HG03175 (cell line): Measurements from ENCODE around the gene DOCK1.

ENCODE experiments used
- ATAC-seq: cut with Tn5 transposase; IDR thresholded peaks from one replicate; pipeline ENCODE4 v1.9.1; 2021; ENCODE audit warnings: mild to moderate bottlenecking, moderate library complexity; ENCODE audit not compliant: unreplicated experiment

DOCK1 gene

DNA sequence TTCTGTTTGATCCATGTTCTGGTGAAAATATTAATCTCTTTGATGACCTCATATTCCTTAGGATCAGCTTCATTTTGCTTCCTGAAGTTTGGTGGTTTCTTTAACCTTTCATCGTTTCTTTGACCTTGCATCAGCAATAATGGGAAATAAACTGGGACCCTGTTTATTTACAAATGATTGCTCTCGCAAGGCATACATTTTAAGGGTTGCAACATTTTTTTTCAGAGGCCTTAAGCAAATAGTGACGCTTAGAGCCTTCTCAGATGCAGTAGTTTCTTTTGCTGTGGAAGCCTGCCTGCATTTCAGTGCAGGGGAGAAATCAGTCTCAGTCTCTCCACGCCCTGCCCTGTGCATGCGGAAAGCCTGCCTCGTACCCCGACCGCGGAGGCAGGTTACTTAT is 504.8 kb downstream of the DOCK1 start:
- ATAC-seq: no peak

DNA sequence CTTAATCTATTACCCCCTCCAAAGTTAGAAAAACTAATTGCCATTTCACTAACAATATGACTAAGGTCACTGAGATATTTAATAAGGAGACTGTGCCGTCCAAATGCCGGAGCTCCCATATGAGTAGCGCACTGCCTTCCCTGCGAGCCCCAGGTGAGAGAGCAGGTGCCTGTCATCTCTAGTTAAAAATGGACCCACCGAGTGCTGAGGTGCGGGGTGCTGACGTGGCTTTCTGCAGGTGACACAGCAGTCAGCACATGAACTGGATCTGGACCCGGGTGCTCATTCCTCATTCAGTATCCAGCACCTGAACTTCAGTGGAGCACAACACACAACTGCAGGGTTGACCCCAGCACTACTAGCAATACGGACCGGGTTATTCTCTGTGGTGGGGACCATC is 505.8 kb downstream of the DOCK1 start:
- no peak for ATAC-seq

DNA sequence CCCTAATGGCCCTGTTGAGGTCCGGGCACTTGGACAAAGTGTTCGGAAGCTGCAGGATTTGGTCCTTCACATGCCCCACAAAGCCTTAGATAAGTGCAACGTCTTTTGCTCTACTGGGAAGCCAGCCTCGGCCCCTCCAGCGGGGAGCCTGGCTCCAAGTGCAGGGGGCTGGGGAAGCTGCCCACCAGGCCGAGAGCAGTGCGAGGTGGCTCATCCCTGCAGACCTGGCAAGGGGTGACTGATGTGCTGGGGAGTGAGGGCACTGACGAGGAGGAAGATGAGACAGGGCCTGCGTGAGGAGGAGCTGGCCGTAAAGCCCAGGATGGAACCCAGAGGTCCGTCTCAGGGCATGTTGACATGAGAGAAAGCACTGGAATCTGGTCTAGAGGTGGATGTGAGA is 508.1 kb downstream of the DOCK1 start:
- no peak for ATAC-seq

- no peak for ATAC-seq
Observed at GRCh38 chr10:127414024-127414423, 508.8 kb downstream of the DOCK1 start.

GRCh38 chr10:127415116-127415515 is 509.9 kb downstream of the DOCK1 start:
- no peak for ATAC-seq

DNA sequence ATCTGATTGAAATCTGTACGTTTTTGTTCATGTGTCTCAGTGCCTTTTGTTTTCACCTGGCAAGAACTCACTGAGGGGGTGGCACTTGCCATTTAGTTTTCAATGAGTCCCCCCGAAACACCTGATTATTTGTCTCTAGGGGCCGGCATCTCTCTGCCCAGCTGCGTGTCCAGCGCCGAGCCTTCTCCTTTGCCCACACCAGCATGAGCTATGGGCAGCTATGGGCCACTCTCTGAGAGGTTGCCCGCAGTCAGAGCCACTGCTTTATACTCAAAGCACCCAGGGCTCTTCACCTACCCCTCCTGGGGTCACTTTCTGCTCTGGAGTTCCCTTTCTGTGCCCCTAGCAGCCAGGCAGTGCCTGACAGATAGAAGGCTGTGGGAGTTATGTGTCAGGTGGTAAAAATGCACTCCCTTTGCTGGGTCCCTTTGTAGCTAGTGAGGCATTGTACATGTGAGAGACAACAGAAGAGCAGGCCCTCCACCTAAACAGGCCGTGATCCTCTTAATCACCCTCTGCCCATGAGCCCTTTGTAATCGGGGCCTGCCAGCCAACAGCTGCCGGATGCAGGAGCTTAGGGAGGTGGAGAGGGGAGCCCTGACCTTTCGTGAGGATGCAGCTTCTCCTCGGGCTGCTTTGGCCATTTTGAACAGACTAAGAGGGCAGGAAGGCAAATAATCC is 510.8 kb downstream of the DOCK1 start:
- no peak for ATAC-seq

- ATAC-seq: no peak
Observed at GRCh38 chr10:127417031-127417430, 511.8 kb downstream of the DOCK1 start.

DNA sequence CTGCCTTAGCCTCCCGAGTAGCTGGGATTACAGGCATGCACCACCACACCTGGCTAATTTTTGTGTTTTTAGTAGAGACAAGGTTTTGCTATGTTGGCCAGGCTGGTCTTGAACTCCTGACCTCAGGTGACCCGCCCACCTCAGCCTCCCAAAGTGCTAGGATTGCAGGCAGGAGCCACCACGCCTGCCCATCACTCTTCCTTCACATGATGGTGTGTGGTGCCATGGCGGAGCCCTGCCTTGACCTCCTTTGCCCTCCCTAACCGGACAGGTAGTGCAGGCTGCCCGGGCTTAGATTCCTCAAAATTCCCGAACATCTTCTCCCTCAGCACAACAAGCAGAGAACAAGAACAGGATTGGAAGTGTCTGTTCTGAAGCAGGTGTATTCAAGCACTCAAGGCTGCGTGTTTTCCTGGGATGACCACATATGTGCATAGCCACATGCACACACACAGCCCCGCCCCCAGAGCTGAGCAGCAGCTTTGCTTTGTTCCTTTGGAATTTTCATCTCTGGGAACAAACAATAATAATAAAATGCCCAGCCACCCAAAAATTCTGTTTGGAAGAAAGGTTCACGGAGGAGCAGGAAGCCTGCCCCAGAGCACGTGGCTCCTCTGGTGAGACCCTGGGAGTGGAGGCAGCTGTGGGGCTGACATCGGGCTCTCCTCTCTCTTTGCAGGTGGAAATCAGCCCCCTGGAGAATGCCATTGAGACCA is 512.6 kb downstream of the DOCK1 start:
- no peak for ATAC-seq

DNA sequence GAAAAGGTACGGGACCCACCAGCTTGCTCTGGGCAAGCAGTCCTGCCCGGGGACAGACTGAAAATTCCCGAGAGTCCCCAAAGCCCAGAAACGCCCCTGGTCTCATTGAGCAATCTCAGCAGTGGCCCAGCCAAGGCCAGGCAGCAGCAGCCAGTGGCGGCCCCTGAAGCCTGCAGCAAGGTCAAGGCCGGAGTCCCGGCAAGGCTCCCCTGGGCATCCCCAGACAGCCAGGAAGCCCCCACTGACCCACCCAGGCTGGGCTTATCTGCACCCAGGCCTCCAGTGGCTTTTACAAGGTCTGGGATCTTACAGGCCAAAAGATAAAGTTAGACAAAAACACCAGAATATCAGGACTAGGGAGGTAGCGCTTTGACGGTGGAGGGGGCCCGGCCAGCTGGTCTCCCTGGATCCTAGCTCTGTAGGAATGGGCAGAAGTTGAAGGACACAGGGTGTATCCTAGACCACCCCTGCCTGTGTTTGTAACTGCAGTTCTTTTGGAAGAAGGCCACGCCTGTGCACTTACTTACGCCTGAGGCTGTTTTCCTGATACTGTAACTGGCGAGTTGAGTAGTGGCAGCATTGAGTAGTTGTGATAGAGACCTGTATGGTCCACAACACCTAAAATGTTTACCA is 513.4 kb downstream of the DOCK1 start:
- ATAC-seq: no peak

GRCh38 chr10:127420138-127420684 is 515.0 kb downstream of the DOCK1 start:
- no peak for ATAC-seq

- ATAC-seq: no peak
Observed at GRCh38 chr10:127423218-127423915, 518.1 kb downstream of the DOCK1 start.

DNA sequence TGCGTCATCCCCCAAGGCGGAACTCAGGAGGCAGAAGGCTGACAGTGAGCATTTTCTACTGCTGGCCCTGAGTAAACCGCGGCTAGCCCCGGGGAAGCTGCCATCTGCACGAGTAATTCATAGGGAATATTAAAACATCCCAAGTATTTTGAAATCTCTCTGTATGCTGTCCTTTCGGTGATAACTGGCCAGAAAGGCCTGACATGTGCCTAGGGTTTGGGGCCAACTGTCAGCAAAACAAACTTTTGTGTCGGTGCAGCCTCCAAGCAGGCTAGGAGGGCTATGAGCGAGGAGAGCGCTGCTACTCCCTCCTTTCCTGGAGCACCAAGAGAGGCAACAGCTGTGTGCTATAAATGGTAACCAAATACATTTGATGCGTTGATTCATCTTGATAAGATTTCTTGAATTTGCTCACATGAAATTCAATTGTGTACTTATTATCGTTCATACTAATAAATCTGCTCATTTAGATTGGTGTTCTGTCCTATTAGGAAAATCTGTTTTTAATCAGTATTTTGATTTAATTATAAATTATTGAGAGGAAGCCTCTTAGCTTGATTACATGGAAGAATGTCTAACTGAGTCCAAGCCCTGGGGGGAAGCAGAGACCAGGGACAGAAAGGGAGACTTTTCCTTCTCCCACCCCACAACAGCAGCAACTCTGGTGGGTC is 519.5 kb downstream of the DOCK1 start:
- ATAC-seq: no peak

DNA sequence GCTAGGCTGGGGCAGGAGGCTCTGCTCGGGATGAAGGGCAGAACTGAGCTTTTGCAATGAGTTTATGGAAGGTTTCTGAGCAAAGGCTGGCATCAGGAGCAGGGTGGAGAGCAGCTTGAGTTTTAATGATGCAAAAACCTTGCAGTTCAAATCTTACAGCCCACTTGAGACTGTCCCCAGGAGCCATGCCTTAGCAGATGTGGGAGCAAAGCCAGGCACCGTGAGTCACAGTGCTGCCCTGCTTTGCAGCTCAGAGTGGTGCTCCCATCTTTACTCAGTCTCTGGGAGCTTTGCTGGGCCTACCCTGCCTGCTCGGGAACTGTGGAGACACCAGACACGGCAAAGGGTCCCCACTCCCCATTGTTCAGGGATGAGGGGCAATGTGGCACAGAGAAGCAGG is 521.5 kb downstream of the DOCK1 start:
- no peak for ATAC-seq

GRCh38 chr10:127427926-127428325 is 522.7 kb downstream of the DOCK1 start:
- no peak for ATAC-seq

- no peak for ATAC-seq
Observed at GRCh38 chr10:127428385-127428980, 523.3 kb downstream of the DOCK1 start.

DNA sequence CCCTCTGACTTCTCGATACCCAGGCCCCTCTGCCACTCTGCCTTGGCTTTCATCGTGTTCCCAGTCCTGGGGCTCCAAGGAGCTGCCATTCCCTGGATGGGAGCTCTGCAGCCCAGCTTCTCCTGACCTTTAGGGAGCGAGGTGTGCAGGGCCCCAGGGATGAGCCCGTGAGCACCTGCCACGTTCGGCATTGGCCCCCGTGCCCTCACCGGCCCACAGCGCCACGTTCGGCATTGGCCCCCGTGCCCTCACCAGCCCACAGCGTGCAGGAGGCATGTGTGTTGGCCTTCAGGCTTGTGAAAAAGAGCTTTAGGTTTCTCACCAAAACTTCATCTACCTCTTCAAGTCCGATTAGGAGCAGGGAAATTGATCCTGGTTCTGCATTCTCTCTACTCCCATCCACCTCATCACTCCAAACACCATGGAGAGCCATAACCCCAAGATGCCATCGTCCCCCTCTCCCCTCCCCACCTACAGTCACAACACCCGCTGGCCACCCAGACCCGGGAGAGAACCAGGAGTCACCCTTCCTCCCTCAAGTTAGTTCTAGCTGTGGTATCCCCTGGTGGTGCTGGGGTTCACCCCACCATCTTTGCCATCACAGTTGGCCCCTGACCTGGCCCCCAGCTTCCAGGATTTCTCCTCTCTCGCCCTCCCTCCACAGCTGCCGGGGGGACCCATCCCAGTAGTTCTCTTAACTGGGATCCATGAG is 524.5 kb downstream of the DOCK1 start:
- ATAC-seq: no peak

GRCh38 chr10:127431525-127431924 is 526.3 kb downstream of the DOCK1 start:
- ATAC-seq: no peak

GRCh38 chr10:127434006-127434405 is 528.8 kb downstream of the DOCK1 start:
- ATAC-seq: no peak

DNA sequence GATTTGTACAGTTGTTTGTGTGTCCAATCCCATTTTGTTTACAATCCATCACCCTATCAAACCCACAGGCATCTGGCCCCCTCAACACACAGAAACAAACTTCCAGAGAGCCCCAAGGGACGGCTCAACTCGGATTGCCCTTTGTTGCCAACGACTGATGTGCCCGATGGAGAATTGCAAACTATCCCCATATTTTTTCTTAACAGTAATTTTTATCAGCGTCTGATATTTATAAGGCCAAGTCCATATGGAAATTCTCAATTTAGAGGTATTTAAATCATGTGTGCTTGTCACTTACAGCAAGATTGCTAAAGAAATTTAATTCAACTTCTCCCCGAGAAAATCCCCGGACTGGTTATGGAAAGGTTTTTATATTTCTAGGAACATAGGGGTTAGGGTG is 530.0 kb downstream of the DOCK1 start:
- ATAC-seq: no peak

DNA sequence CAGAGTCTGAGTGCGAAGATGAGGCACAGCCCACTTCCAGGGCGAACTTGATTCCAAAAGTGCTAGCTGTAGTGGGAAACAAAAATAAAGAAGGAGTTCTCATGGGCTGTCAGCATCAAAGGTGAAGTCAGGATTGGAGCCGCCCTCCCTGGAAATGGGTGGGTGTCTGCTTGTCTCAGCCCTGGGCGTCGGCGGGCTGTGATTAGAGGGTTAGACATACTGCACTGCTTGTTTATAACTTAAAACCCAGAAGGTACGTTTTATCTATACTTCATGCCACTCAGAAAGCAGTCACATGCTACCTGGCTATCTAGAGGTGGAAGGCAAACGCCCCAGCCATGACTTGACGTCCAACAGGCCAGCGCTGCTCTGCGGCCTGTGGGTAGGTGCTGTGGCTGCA is 535.1 kb downstream of the DOCK1 start:
- no peak for ATAC-seq
